Measurements from ENCODE around the gene TWF2. TPM values are rescaled to one million over a fixed set of nuclear protein-coding genes. Genes with fewer than 3 reads are reported as not detected.

The TWF2 gene
- total and polyA plus RNA-seq, 2 of the 13 experiments (the other 11 are each of a cell fraction or from before 2014, with no cell fraction given), result 45.5 to 108 TPM

DNA sequence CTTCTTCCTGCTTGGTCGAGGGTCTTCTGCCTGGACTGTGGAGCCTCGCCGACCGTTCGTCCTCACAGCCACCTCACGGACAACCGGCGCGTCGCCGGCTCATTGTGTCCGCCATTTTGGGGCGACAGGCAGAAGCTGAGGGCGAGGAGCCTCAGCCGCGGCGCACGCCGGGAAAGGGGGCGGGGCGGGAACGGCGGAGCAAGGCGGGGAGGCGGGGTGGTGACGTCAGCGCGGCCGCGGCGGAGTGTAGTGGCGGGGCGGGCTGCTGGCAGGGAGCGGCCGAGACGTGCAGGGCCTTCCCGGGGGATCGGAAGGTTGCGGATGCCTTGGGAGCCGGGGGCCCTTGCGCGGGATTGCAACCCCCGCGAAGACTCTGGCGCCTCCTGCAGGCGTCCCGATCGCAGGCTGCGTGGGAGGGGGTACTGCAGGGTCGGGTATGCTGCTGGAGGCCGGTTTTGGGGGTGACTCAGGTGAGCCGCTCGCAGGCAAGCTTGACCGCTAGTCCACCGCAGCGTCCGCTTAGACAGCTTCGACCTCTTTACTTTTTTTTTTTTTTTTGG is 39.6 kb upstream of the TWF2 start, which contains the start of gene WDR82 (continued):
- TF ChIP-seq, protein P1, sequence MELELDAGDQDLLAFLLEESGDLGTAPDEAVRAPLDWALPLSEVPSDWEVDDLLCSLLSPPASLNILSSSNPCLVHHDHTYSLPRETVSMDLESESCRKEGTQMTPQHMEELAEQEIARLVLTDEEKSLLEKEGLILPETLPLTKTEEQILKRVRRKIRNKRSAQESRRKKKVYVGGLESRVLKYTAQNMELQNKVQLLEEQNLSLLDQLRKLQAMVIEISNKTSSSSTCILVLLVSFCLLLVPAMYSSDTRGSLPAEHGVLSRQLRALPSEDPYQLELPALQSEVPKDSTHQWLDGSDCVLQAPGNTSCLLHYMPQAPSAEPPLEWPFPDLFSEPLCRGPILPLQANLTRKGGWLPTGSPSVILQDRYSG (CRISPR knock-in tag; IDR thresholded peaks at IDR 0.05), result no peak
- TF ChIP-seq ELF1 (CRISPR knock-in tag; IDR thresholded peaks at IDR 0.05), result no peak
- 0 out of 2 replicates have a peak, but pooled peaks have one; percentile 16 for TF ChIP-seq ZNF724P (CRISPR knock-in tag; IDR thresholded peaks at IDR 0.05; ENCODE audit: borderline replicate concordance)
- TF ChIP-seq ATF1 (CRISPR knock-in tag; IDR thresholded peaks at IDR 0.05), result no peak
- no peak for TF ChIP-seq ZNF562 (CRISPR knock-in tag; IDR thresholded peaks at IDR 0.05; ENCODE audit: borderline replicate concordance)
- TF ChIP-seq ZNF891 (CRISPR knock-in tag; IDR thresholded peaks at IDR 0.05), result no peak
- TF ChIP-seq SMARCC2 (IDR thresholded peaks at IDR 0.05), result no peak
- TF ChIP-seq ZSCAN22 (CRISPR knock-in tag; IDR thresholded peaks at IDR 0.05), result no peak
- TF ChIP-seq ZBED4 (CRISPR knock-in tag; IDR thresholded peaks at IDR 0.05; ENCODE audit: borderline replicate concordance), result no peak; the same call in 1 of the 2 replicates
- TF ChIP-seq ATF7-NPFF (CRISPR knock-in tag; IDR thresholded peaks at IDR 0.05; ENCODE audit: low read depth), result peak; percentile 91; the same call in 1 of the 2 replicates
- TF ChIP-seq TAF1 (CRISPR knock-in tag; IDR thresholded peaks at IDR 0.05), result peak; percentile 98
- TF ChIP-seq ZBTB1 (CRISPR knock-in tag; IDR thresholded peaks at IDR 0.05; ENCODE audit: borderline replicate concordance), result no peak
- TF ChIP-seq MIXL1 (CRISPR knock-in tag; IDR thresholded peaks at IDR 0.05), result no peak
- TF ChIP-seq KAT2B (IDR thresholded peaks at IDR 0.05; ENCODE audit: borderline replicate concordance, low read depth, low read length), result no peak
- no peak for TF ChIP-seq SKI (IDR thresholded peaks at IDR 0.05; ENCODE audit: partially characterized antibody)
- 0 out of 2 replicates have a peak, but pooled peaks have one; percentile 40 for TF ChIP-seq ZNF224 (CRISPR knock-in tag; IDR thresholded peaks at IDR 0.05)
- no peak for TF ChIP-seq ZMAT5 (CRISPR knock-in tag; IDR thresholded peaks at IDR 0.05; ENCODE audit: borderline replicate concordance, low read depth)
- TF ChIP-seq, protein P2, sequence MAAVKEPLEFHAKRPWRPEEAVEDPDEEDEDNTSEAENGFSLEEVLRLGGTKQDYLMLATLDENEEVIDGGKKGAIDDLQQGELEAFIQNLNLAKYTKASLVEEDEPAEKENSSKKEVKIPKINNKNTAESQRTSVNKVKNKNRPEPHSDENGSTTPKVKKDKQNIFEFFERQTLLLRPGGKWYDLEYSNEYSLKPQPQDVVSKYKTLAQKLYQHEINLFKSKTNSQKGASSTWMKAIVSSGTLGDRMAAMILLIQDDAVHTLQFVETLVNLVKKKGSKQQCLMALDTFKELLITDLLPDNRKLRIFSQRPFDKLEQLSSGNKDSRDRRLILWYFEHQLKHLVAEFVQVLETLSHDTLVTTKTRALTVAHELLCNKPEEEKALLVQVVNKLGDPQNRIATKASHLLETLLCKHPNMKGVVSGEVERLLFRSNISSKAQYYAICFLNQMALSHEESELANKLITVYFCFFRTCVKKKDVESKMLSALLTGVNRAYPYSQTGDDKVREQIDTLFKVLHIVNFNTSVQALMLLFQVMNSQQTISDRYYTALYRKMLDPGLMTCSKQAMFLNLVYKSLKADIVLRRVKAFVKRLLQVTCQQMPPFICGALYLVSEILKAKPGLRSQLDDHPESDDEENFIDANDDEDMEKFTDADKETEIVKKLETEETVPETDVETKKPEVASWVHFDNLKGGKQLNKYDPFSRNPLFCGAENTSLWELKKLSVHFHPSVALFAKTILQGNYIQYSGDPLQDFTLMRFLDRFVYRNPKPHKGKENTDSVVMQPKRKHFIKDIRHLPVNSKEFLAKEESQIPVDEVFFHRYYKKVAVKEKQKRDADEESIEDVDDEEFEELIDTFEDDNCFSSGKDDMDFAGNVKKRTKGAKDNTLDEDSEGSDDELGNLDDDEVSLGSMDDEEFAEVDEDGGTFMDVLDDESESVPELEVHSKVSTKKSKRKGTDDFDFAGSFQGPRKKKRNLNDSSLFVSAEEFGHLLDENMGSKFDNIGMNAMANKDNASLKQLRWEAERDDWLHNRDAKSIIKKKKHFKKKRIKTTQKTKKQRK (IDR thresholded peaks at IDR 0.05; ENCODE audit: low read length), result no peak
- no peak for TF ChIP-seq CBX2 (IDR thresholded peaks at IDR 0.05; ENCODE audit: low read depth, low read length)
- TF ChIP-seq CBX2 (CRISPR knock-in tag; IDR thresholded peaks at IDR 0.05; ENCODE audit: low read depth), result no peak
- peak; percentile 78 for TF ChIP-seq POLR2G (IDR thresholded peaks at IDR 0.05; ENCODE audit: low read depth, low read length)
- TF ChIP-seq NFE2 (CRISPR knock-in tag; IDR thresholded peaks at IDR 0.05), result no peak
- TF ChIP-seq CC2D1A (CRISPR knock-in tag; IDR thresholded peaks at IDR 0.05), result no peak
- no peak for TF ChIP-seq SMYD3 (CRISPR knock-in tag; IDR thresholded peaks at IDR 0.05)
- no peak for TF ChIP-seq ZNF644 (CRISPR knock-in tag; IDR thresholded peaks at IDR 0.05; ENCODE audit: low read depth)
